Lower lobe of right lung (tissue), 2 donors: Measurements from ENCODE around the gene PDILT. TPM values are rescaled to one million over a fixed set of nuclear protein-coding genes. Genes with fewer than 3 reads are reported as not detected.
"Not testable (repeated sequence)": the region's sequence is repeated elsewhere in the genome, so short reads cannot be mapped to it uniquely, and the experiment has no call there.

Experiments
- ATAC-seq, 2 donors: fragments of 200-7000 bp; cut with Tn5 transposase; one replicate each; pipeline ENCODE4 v1.9.1; 2020 to 2022; ENCODE audit warnings: mild to moderate bottlenecking in 2 of 2, moderate library complexity in 2 of 2
- DNase-seq: peaks from one replicate; pipeline ENCODE4 v3.0.0-alpha.2; 2020
- H3K27ac ChIP-seq: fragments of 200-600 bp; one replicate; pipeline ENCODE4 v1.8.0; 2022
- H3K27me3 ChIP-seq: fragments of 200-600 bp; one replicate; pipeline ENCODE4 v1.8.0; 2022; ENCODE audit warnings: low read depth
- H3K36me3 ChIP-seq: fragments of 200-600 bp; one replicate; pipeline ENCODE4 v1.8.0; 2022; ENCODE audit warnings: mild to moderate bottlenecking
- H3K4me1 ChIP-seq: fragments of 200-600 bp; one replicate; pipeline ENCODE4 v1.8.0; 2022
- H3K4me3 ChIP-seq: fragments of 200-600 bp; one replicate; pipeline ENCODE4 v1.8.0; 2022; ENCODE audit warnings: mild to moderate bottlenecking
- H3K9me3 ChIP-seq: fragments of 200-600 bp; one replicate; pipeline ENCODE4 v1.8.0; 2022
- CTCF ChIP-seq: fragments of 200-600 bp; IDR thresholded peaks from one replicate; pipeline ENCODE4 v1.8.0; 2022; ENCODE audit warnings: antibody characterized with exemption, mild to moderate bottlenecking
- intact Hi-C: fragments of 100-400 bp; cut with DNase I; formaldehyde crosslinking; loops from one replicate; pipeline ENCODE4 v1.11.0; 2022
- long read RNA-seq: library from polyadenylated mRNA; unstranded; transcript quantifications from one replicate; pipeline ENCODE4 v2.0.0, GENCODE V29; 2021
- total RNA-seq: library from RNA; stranded (reverse); fragmentation: NEBNext Ultra II Directional; extraction: Animal tissue kit (Norgen Biotek cat#: 25700); gene quantifications from one replicate; pipeline ENCODE4 v1.2.1, GENCODE V29; 2021
- donor health status: DM: no; HTN: yes; CAD: no; lungs with severe emphysema.

PDILT gene
- not detected for total RNA-seq
- long read RNA-seq: 0 reads

- no peak for TF ChIP-seq CTCF
- Histone ChIP-seq H3K27me3 (no peaks in the 10 kb centered on the region), H3K36me3 (no peaks in the 10 kb centered on the region), H3K4me1 (no peaks in the 10 kb centered on the region), H3K4me3 (no peak within 1 kb of the TSS), H3K27ac (no peak within 1 kb of the TSS), H3K9me3 (no peaks in the 10 kb centered on the region)
- DNase-seq (no peak), ATAC-seq (no peak)
- intact Hi-C loops: no loop called here
These were observed at the start of gene PDILT for GRCh38 chr16:20404637-20405036. Gene PDILT, minus strand, starts transcription at chr16:20404737. Its CDS starts 5,437 bp downstream, at chr16:20399300.

- not testable (repeated sequence) for H3K27ac ChIP-seq, ATAC-seq
These were observed 49.1 kb upstream of the PDILT start for GRCh38 chr16:20453633-20454032.

GRCh38 chr16:20451364-20451763 lies 46.8 kb upstream of the PDILT start, which contains the start of gene ACSM2A:
Gene ACSM2A, plus strand, starts transcription at chr16:20451521. Its CDS starts 8,594 bp downstream, at chr16:20460115.
- intact Hi-C loops, H3K9me3 ChIP-seq, H3K27me3 ChIP-seq, DNase-seq, H3K4me1 ChIP-seq, H3K4me3 ChIP-seq, H3K36me3 ChIP-seq, ATAC-seq, H3K27ac ChIP-seq: not testable (repeated sequence)

More at GRCh38 chr16:20453633-20454032, 49.1 kb upstream of the PDILT start:
- H3K4me1 ChIP-seq, H3K4me3 ChIP-seq, intact Hi-C loops, H3K27me3 ChIP-seq, H3K9me3 ChIP-seq, DNase-seq, H3K36me3 ChIP-seq: not testable (repeated sequence)

GRCh38 chr16:20446652-20447393 lies 42.3 kb upstream of the PDILT start:
- ATAC-seq, H3K27me3 ChIP-seq, H3K9me3 ChIP-seq, intact Hi-C loops, H3K4me1 ChIP-seq, H3K4me3 ChIP-seq, H3K36me3 ChIP-seq, H3K27ac ChIP-seq, DNase-seq: not testable (repeated sequence)

- DNase-seq, H3K27me3 ChIP-seq, H3K27ac ChIP-seq, H3K36me3 ChIP-seq, H3K9me3 ChIP-seq, H3K4me3 ChIP-seq, H3K4me1 ChIP-seq, intact Hi-C loops, ATAC-seq: not testable (repeated sequence)
These were observed 37.3 kb upstream of the PDILT start for GRCh38 chr16:20441859-20442258.

GRCh38 chr16:20441191-20441590 lies 36.7 kb upstream of the PDILT start:
- Histone ChIP-seq H3K27me3 (no peaks in the 10 kb centered on the region), H3K4me3 (no peak overlapping the region), H3K9me3 (no peaks in the 10 kb centered on the region), H3K4me1 (no peaks in the 10 kb centered on the region), H3K36me3 (no peaks in the 10 kb centered on the region), H3K27ac (no peak overlapping the region)
- DNase-seq (no peak), ATAC-seq (no peak)
- intact Hi-C loops: no loop called here
- TF ChIP-seq CTCF: no peak

- ATAC-seq, H3K36me3 ChIP-seq, H3K9me3 ChIP-seq, intact Hi-C loops, H3K27ac ChIP-seq, H3K27me3 ChIP-seq, DNase-seq, H3K4me1 ChIP-seq, H3K4me3 ChIP-seq: not testable (repeated sequence)
These were observed 36.2 kb upstream of the PDILT start for GRCh38 chr16:20440731-20441130.

GRCh38 chr16:20439820-20440231 lies 35.3 kb upstream of the PDILT start:
- not testable (repeated sequence) for H3K36me3 ChIP-seq

GRCh38 chr16:20438950-20439349 lies 34.4 kb upstream of the PDILT start:
- H3K36me3 ChIP-seq, H3K9me3 ChIP-seq, H3K27ac ChIP-seq, ATAC-seq, H3K4me3 ChIP-seq, intact Hi-C loops, DNase-seq, H3K4me1 ChIP-seq, H3K27me3 ChIP-seq: not testable (repeated sequence)

More at GRCh38 chr16:20439820-20440231, 35.3 kb upstream of the PDILT start:
- H3K27me3 ChIP-seq, intact Hi-C loops, H3K4me3 ChIP-seq, H3K9me3 ChIP-seq, DNase-seq, H3K4me1 ChIP-seq: not testable (repeated sequence)
- ATAC-seq: peak; percentile 57 to 73
- H3K27ac ChIP-seq: peak overlapping the region; percentile 46
